RKO (cell line): ENCODE measurements around the gene RPLP2.
A peak's percentile ranks its signal among the peaks of the same experiment; 100 is the strongest.

ENCODE experiments used
- DNase-seq: peaks from one replicate; pipeline ENCODE4 v3.0.0-alpha.2; 2016; ENCODE audit warnings: low spot score

Gene RPLP2

DNA sequence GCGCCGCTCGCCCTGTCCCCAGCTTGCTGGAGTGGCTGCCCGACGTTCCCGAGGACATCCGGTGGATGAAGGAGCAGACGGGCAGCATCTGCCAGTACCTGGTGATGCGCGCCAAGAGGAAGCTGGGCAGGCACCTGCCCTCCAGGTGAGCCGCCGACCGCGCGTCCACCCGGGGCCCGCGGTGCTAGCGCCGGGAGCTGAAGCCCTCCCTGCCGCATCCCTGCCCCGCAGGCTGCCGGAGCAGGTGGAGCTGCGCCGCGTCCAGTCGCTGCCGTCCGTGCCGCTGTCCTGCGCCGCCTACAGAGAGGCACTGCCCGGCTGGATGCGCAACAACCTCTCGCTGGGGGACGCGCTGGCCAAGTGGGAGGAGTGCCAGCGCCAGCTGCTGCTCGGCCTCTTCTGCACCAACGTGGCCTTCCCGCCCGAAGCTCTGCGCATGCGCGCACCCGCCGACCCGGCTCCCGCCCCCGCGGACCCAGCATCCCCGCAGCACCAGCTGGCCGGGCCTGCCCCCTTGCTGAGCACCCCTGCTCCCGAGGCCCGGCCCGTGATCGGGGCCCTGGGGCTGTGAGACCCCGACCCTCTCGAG lies 14.6 kb downstream of the RPLP2 start:
- no peak for DNase-seq

DNA sequence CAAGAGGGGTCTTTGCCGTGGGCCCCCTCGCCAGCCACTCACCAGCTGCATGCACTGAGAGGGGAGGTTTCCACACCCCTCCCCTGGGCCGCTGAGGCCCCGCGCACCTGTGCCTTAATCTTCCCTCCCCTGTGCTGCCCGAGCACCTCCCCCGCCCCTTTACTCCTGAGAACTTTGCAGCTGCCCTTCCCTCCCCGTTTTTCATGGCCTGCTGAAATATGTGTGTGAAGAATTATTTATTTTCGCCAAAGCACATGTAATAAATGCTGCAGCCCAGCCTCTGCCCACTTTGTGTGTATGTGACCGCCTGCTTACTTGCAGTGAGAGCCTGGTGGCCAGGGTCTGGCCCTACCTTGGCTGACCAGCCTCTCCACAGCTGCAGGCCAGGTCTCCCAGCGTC lies 15.2 kb downstream of the RPLP2 start:
- DNase-seq = no peak

DNA sequence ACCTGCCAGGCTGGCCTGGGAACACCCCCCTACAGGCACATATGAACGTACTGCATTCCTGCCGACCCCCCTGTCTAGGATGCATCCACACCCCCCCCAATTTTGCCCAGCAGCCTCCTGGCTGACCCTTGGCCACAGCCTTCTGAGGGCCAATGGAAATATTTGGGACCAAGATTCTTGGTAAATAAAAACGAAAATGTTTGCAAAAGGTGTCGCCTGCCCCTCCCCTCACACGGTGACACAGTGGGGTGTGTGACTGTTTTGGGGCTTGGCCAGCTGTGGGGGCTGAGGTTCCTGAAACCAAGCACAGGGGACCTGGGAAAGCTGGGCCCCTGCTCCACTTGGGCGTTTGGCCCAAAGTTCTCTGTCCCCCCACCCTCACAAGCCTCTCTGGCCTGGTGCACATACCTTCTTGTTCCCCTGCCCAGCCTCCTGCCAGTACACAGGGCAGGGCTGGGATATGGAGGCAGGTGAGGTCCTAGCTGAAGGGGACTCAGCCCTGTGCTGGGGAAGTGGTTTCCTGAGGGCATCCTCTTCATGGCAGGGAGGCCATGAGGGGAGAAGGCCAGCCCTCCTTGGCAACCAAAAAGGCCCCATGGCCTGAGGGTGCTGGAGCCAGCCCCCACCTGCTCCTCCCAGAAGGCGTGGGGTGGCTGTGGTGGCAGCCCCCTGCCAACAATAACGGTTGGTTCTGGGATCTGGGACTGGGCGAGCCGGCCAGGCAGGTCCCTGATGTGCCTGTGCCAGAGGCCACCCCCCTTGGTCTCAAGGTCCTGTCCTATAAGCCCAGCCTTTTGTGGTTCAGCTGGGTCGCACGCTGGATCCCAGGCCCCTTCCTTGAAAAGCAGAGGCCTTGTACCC lies 15.8 kb downstream of the RPLP2 start:
- no peak for DNase-seq

DNA sequence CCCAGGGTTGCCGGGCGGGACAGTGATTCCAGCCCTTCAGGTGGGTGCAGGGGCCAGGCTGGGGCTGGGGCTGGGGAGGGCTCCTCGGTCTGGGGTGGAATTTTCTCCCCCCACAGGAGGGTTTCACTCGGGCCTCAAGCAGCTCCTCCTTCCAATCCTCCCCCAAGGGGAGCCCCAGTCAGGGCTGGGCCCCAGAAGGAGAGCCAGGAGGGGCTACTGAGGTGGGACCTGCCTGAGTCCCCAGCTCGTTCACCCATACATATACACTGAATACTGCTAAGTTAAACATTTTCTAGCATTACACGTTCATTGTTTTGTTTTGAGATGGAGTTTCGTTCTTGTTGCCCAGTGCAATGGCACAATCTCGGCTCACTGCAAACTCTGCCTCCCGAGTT lies 16.5 kb downstream of the RPLP2 start:
- no peak for DNase-seq

DNA sequence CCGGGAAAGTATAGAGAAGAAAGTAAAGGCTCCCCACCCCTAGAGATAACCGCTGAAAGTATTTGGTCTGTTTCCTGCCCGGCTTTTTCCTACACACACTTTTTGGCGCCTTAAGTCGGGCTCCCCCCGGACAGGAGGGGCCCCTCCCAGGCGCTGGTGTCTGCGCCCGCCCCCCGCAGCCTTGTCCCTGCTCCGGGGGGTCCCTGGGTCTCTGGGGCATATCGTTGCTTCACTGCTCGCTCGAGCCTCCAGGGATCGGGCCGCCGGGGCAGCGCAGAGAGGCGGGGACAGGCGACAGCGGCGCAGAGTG lies 17.0 kb downstream of the RPLP2 start:
- DNase-seq = no peak

DNA sequence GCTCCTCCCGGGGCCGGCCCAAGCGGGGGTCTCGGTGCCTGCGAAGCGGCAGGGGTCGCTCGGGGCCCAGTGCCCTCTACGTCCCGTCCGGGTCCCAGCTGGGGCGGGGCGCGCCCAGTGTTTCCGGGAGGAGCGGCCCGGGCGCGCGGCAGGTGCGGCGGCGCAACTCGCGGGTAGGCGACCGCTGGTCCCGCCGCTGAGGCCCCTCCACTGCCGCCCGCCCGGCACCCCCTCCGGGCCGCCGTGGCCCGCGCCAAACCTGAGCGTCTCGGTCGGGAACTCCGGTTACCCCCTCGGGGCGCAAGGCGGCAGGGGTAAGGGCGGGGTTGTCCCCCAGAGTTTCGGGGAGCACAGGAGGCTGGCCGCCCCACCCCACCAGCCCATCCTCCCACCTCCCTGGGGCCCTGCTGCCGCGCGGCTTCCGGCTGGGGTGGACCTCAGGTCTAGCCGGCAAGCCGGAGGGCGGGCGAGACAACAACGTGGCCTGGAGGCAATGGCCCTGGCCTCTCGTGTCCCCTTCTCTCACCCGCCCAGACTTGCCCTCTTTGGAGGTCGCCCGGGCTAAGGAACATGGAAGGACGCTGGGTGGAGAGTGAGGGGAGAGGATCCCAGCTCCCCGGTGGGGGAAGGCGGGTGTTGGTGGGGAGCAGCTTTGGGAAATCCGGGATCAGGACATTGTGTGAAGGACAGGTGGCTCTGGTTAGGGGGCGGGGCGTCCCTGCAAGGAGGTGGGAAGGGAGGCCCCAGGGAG lies 17.6 kb downstream of the RPLP2 start:
- DNase-seq = no peak

DNA sequence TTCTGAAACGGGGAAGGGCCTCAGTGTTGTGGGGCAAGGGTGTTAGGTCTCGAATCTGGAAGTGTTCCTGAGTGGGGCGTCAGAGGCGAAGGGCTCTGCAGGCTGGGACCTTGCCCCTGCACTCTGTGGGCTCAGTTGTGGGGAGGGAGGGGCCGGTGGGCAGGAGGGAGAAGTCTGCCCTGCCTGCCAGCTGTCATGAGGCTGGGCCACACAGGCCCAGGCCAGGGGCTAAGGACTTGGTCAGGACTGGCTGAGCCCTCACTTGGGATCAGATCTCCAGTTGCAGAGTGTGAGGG lies 18.1 kb downstream of the RPLP2 start, which contains the start of gene CRACR2B:
Gene CRACR2B (plus strand): TSS at position 23 of the 296 bp plus-strand sequence. CDS start 689 bp downstream, outside the sequence.
- no peak for DNase-seq

DNA sequence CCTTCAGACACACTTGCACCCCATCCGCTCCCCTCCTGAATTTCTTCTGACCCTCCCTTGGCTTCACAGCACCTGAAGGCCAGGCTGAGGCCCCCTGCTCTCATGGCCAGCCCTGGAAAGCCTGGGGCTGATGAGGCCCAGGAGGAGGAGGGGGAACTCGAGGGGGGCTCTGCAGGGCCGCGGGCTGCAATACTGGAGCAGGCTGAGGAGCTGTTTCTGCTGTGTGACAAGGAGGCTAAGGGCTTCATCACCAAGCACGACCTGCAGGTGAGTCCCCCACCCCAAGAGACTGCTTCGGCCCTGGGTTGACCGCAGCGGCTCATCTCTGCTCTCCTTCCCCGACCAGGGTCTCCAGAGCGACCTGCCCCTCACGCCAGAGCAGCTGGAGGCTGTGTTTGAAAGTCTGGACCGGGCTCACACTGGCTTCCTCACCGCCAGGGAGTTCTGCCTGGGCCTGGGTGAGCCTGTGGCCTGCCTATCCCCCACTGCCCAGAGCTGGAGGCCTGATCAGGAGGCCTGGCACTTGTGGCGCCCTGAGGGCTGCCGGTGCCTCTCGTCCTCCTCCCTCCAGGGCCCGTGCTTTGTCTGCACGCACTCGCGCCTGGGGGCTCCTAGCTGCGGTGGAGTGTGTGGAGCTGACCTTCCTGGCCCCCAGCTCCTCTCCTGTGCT lies 18.9 kb downstream of the RPLP2 start:
- DNase-seq = no peak

DNA sequence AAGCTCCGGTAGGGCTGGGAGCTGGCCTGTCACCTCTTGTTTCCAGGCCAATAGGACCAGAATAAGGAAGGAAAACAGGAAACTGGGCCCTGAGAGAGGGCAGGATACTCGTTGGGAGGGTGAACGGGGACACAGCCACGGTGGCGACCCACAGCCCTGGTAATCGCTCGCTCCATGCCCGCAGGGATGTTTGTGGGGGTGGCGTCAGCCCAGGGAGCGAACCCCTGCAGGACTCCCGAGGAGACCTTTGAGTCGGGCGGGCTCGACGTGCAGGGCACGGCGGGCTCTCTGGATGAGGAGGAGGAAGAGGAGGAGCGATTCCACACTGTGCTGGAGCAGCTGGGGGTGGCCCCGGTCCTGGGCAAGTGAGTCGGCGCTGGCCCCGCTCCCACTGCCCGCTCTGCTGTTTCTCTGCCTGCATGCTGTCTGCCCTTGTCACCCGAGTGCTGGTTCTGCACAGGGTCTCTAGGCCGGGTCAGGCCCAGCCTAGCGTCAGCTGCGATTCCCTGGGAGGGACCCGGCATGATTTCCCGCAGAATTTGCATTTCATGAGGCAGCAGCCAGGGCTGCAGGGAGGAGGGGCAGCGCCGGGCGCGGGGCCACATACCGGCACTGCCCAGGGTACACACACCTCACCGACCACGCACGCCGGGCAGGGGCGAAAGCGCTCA lies 19.5 kb downstream of the RPLP2 start:
- DNase-seq = no peak

DNA sequence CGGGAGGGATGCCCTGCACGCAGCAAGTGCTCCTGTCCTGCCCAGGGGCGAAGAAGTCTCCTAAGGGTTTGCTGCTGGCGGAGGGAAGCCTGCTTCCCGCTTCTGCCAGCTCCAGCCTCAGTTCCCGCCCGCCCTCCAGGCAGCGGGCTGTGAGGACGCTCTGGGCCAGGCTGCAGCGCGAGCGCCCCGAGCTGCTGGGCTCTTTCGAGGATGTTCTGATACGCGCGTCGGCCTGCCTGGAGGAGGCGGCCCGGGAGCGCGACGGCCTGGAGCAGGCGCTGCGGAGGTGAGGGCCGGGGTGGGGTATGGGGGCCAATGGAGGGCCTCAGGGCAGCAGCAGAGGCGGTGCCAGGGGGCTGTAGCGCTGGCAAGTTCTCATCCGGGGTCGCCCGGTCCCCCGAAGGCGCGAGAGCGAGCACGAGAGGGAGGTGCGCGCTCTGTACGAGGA lies 20.1 kb downstream of the RPLP2 start:
- DNase-seq = no peak

DNA sequence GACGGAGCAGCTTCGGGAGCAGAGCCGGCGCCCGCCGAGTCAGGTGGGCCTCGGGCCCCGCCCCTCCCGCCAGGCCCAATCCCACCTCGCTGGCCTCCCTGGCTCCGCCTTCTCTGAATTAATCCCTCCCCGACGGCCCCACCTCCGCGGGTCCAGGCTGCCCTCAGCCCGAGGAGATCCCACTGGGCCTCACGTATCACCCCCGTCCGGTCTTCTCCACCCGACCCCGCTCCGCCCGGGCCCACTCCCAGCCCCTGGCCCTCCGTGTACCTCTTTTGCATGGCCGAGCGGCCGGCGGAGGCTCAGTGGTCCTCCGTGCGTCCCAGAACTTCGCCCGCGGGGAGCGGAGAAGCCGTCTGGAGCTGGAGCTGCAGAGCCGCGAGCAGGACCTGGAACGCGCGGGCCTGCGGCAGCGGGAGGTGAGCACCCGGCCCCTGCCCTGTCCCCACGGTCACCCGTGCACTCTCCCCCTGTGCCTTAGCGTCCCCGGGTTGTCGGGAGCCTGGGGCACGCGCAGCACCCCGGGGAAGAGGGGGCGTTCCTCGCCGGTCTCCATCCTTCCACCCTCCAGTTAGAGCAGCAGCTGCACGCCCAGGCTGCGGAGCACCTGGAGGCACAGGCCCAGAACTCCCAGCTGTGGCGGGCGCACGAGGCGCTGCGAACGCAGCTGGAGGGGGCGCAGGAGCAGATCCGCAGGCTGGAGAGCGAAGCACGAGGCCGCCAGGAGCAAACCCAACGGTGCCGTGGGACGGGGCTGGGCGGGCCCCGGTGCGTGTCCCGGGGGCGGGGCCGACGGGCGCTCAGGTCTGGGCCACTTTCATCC lies 20.7 kb downstream of the RPLP2 start:
- no peak for DNase-seq

DNA sequence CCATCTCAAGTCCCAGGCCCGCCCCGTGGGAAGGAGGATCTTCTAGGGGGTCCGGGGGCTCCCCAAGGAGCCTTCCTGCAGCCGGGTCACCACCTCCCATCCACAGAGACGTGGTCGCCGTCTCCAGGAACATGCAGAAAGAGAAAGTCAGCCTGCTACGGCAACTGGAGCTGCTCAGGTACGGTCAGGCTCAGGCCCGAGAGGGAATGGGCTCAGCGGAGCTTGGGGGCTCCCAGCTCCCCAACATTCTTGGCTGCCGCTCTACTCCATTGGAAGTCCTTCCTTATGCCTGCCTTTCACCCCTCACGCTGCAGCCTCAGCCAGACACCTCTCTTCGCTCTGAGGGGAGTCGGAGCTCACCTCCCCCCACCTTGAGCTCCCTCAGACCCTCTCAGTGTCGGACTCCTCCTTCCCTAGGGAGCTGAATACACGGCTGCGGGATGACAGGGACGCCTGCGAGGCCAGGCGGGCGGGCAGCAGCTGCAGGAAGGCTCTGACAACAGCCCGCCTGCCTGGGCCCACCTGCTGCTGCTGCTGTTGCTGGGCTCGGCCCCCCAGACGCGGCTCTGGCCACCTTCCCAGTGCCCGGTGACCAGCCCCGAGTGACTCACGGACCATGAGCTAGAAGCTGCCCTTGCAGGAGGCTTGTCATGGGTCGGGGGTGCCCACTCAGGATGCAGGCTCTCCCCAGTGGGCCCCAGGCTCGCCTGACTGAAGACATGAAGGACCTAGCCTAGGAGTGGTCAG lies 21.5 kb downstream of the RPLP2 start:
- DNase-seq = no peak

DNA sequence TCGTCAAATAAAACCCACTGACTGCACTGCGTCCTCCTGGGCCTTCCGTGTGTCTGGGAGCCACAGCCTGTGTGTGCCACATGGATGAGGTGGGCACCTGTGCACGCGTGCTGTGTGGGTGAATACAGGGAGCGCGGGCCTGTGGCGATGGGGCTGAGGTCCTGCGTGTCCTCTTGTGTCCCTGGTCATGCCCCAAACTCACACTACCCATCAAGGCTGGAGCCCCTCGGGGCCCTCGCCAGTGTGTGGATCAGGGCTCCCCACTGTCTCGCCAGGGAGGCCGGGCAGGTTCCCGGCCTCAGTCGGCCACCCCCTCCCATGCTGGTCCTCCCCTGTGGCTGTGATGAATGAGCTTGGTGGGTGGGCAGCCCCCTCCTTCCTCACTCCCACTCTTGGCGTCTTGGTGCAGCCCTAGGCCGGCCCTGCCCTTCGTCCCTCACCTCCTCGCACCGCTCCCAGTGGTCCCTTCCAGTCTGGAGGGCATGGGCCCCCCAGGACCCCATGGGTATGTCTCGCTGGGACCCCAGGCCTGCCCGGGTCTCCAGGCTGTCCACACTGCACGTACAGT lies 22.3 kb downstream of the RPLP2 start:
- DNase-seq = no peak

DNA sequence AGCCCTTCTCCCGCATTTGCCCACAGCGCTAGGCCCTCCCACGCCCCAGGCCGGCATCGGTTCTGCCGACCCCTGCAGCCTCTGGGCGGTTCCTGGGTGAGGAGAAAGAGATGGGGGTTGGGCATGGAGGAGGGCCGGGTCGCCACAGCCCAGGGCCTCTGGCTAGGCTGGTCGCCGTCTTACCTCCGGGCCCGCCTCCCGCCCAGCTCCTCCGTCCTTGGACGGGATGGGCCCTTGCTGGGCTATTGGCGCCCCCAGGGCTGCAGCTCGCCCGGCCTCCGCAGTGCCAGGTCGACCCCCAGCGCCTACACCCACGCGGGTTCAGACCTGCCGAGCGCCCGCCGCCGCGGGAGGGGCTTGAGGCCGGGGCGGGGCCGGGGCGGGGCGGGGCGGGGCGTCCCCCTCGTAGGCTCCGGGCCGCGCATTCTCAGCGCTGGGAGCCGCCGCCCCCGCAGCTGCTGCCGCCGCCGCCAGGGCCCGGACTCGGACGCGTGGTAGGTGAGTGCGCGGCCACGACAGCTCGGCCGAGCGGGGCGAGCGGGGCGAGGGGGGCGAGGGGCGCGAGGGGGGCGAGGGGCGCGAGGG lies 22.9 kb downstream of the RPLP2 start, which contains the start of gene CD151:
Gene CD151 (plus strand): TSS at position 424 of the 585 bp plus-strand sequence. CDS start 3,118 bp downstream, outside the sequence.
- DNase-seq = peak; percentile 73

DNA sequence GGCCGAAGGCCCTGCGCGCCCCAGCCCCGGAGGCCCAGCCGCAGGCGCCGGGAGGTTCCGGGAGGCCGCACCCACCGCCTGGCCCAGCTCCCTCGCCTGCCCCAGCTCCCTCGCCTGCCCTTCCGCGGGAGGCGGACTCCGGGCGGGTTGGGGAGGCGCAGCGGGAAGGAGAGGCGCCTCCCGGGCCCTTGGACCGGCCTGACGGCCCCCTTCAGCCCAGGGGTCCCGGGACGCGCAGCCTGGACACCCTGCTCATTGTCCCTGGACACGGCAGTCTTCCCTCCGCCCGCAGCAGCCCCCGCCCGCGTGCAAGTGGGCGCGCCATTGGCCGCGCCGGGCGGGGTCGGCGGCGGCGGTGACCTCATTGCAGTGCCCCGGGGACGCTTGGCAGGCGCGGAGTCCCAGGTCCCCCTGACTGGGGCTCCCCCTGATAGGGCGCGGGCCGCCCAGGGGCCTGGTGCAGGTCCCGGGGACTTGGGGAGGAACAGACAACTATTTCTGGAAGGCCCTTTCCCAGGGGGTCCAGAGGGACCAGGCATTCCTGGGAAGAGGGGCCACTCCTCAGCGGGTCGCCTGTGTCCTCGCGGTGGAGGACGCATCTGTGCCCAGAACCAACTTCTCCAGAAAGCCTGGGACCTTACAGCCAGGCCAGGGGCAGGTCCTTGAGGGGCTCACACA lies 23.5 kb downstream of the RPLP2 start:
- no peak for DNase-seq

DNA sequence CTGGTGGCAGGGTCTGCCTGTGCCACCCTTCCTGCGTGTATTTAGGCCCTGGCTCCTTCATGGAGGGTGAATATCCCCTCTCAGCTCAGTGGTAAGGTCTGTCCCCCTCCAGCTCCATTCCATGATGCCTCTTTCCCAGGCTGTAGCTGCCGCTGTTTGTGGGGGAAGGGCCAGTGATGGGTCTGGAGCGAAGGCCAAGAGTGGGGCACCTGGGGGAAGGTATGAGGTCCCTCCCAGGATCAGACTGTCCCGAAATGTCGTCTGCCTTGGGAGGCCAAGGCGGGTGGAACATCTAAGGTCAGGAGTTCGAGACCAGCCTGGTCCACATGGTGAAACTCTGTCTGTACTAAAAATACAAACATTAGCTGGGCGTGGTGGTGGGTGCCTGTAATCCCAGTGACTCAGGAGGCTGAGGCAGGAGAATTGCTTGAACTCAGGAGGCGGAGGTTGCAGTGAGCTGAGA lies 24.1 kb downstream of the RPLP2 start:
- DNase-seq = no peak

DNA sequence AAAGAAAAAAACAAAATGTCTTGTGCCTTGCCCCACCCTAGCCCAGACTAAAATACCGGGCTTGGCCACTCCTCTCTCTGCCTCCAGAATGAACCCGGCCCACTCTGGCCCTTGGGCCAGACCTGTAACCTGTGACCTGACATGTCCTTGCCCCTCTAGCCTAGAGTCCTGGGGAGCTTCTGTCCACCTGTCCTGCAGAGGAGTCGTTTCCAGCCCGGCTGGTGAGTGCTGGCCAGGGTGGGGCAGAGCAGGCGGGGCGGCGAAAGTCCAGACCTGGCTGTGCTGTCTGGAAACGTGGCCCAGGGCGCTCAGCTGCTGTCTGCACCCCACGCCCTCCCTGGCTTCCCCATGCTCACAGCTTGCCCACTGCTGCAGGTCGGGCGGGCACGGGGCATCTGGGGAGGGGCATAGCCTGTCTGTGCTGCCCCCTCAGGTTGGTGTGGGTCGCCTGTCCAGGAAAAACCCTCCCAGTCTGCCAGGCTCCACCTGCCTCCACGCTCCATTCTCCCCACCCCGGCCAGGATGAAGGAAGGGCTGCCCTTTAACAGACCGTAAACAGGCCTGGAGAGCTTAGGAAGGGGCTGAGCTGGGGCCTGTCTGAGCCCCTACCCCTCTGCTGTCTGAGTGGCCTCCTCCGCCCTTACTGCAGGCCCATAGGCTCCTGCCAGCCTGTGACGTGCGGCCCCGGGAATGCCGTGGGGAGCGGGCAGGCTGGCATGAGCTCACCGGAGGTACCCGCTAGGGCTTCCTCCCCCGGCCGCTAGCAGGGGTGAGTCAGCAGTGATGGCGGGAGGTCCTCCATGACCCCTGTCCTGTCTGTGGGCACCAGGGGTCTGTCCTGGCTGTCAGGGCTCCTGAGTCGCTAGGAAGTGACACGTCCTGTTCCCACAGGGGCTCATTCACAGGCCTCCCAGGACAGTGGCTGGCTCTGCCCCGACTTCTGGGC lies 24.9 kb downstream of the RPLP2 start:
- DNase-seq = peak; percentile 93

DNA sequence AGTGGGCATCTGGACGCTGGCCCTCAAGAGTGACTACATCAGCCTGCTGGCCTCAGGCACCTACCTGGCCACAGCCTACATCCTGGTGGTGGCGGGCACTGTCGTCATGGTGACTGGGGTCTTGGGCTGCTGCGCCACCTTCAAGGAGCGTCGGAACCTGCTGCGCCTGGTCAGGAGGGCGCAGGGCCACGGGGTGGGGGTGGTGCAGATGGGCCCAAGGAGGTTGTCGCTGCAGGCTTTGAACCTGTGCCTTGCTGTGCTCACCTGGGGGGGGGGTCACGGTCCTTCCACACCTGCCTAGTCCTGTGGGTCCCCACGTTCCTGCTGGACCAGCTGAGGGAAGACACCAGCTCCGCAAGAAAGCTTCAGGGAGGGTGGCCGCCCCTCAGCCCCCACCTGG lies 26.5 kb downstream of the RPLP2 start:
- no peak for DNase-seq
